Renal cortical epithelial cell (primary cell): ENCODE results near the gene RAPH1. TPM values are rescaled to one million over a fixed set of nuclear protein-coding genes. Genes with fewer than 3 reads are reported as not detected.

ENCODE experiments used
- DNase-seq: peaks from one replicate; pipeline ENCODE4 v3.0.0-alpha.2; 2011; ENCODE audit warnings: low read depth
- total RNA-seq: library from RNA; depleted of rRNA; stranded (reverse); fragments of >200 nt; gene quantifications from 2 replicates; pipeline ENCODE4 v1.2.3, GENCODE V29; 2014

The RAPH1 gene
- total RNA-seq = 20.7 and 43.3 TPM in 2 replicates

DNA sequence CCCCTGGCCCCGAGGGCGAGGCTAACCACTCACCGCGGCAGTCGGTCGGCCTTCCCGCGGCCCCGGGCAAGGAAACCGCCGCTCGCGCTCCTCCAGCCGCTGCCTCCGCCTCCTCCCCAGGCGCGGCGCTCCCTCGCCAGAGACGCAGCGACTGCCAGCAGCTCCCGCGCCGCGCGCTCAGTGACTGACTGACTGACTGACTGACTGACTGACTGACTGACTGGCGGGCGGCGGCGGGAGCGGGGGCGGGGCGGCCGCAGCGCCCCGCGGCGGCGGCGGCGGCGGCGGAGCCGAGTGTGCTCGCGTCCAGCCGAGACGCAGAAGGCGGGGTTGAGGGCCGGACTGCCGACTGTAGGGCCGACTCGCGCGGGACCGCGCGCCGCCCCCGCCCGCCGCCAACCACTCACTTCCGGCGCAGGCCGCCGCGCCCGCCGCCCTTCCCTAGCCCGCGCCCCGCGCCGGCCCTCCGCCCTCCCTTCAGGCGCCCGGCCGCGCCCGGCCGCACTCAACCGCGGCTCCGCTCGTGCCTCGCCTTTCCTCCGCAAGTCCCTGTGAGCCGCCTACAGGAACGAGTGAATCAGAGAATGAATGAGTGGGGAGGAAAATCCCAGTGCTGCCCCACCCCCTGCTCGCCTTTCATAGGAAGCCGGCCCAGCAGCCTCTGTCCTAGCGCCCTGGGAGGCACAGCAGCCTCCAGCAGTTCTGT, at the start of gene RAPH1:
TSS of gene RAPH1 (minus strand) at position 224 of the 706 bp plus-strand sequence. CDS start 39,948 bp downstream, outside the sequence.
- peak; percentile 80 for DNase-seq

DNA sequence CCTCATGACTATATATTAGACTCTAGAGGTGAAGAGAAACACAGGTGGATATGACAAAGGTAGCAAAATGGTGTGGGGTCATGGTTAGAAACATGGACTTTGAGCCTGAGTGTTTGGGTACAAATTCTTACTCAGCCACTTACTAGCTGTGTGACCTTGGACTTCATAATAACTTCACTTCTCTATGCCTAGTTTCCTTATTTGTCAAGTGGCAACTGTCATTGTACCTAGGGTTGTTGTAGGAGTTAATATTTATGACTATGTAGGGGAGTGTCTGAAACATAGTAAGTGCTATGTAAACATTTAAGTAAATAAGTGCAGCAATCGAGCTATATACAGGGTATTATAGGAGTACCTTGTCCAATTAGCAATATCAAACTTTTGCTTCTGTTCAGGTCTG, 49.7 kb upstream of the RAPH1 start:
- no peak for DNase-seq

DNA sequence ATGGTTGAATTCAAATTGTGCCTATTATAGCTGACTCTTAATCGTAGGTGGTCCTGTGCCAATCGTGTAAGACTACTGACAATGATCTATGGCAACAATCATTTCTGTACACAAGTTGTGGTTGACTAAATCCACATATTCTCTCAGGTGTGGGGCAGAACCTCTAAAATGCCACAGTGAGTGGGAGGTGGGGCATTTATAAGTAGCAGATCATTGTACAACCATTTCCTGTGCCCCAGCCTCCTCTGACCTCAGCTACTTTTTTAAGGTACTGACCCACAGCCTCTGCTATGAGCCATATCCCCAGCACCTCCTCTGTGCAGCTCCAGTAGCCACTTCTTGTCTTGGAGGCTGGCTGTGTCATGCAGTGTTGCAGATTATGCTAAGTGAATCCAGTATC, 48.6 kb upstream of the RAPH1 start:
- peak; percentile 91 for DNase-seq

- peak; percentile 35 for DNase-seq
These were observed 48.1 kb upstream of the RAPH1 start for GRCh38 chr2:203583084-203583695.

GRCh38 chr2:203582468-203582867, 47.4 kb upstream of the RAPH1 start:
- DNase-seq = no peak

DNA sequence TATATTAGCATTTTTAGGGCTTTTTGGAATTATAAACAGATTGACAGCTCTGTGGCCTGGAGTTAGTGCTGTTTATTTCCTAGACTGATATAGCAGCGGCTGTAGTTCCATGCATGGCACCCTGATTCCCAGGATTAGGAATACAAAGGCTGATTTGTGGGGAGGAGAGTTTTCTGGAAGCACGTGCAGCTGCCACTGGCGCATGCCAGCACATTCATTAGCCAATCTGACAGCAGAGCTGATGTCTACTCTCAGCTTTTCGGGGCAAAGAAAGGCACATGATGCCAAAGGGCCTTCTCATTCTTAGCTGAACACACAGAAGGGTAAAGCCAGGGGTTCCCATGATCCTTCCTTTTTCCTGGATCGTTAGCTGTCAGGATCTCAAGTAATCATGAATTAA, 45.7 kb upstream of the RAPH1 start:
- no peak for DNase-seq

- DNase-seq = no peak
These were observed 44.6 kb upstream of the RAPH1 start for GRCh38 chr2:203579730-203580129.

DNA sequence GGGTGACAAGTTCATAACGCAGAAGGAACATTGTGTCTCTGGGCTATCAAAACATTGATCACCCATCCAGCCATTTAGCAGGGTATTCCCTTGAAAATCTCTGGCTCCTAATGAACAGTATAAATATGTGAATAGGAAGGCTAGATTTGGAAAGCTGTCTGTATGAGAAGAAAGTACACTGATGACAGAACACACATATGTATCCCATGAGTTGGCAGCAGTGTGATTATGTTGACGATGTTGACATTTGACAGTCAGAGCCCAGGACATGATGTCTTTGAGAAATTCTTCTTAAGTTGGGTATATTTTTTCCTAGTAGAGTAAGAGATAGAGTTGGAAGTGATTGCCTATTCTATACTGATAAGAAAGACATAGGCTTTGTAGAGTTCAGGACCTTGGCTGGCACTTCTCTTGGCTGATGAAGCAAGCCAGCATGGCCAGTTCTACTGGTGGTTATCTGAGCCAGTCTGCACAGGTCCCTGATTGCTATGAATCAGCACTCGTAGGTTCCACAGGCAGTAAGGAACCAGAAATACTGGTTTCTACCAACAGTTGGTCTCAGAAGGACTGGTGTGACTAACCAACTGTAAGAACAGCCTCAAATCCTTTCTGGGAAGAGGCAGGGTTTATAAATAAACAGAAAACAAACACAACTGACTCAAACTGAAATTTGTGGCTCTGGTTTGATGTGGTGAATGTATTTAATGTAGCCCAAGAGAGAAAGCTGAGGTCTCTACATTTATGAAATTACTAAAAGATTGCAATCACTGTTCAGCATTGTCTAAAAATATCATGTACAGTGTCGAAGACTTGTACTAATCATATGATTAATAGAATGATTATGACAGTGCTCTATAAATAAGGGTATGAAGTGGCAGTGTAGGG, 43.9 kb upstream of the RAPH1 start:
- peak; percentile 99 for DNase-seq

GRCh38 chr2:203574824-203575223, 39.7 kb upstream of the RAPH1 start:
- peak; percentile 28 for DNase-seq

DNA sequence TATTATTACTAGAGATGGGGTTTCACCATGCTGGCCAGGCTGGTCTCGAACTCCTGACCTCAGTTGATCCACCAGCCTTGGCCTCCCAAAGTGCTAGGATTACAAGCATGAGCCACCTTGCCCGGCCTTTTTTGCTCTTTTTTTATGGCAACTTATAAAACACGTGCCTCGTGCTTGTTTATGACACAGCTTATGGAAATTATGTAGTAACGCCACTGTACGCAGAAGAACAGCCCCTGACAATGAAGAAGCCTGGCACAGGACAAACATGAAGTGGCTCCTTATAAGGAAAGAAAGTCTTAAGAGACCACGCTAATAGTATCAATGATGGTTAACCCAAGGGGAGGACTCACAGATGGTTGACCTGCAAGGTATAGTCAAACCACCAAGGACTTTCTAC, 37.2 kb upstream of the RAPH1 start:
- no peak for DNase-seq

- DNase-seq = no peak
These were observed 34.7 kb upstream of the RAPH1 start for GRCh38 chr2:203569677-203570316.

GRCh38 chr2:203567691-203568090, 32.6 kb upstream of the RAPH1 start:
- peak; percentile 37 for DNase-seq

DNA sequence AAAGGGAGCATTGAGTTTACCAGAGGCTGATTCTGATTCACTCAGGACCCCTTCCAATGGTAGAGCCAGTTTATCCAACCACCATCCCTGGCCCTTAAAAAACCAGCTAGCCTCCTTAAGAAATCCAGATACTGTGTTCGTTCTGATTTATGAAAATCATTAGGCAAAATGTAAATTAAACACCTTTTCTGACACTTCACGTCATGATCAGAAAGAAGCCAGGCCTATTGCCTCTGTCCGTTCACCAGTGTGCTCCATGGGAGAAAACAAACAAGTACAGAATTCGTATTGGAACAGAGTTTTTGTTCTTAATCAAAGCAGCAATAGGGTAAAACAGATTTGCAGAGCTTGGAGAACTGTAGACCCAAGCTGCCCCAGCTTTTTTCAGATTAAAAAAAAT, 31.1 kb upstream of the RAPH1 start:
- DNase-seq = no peak

- DNase-seq = no peak
These were observed 30.0 kb upstream of the RAPH1 start for GRCh38 chr2:203565076-203565475.

- DNase-seq = no peak
These were observed 27.2 kb upstream of the RAPH1 start for GRCh38 chr2:203562268-203562667.

DNA sequence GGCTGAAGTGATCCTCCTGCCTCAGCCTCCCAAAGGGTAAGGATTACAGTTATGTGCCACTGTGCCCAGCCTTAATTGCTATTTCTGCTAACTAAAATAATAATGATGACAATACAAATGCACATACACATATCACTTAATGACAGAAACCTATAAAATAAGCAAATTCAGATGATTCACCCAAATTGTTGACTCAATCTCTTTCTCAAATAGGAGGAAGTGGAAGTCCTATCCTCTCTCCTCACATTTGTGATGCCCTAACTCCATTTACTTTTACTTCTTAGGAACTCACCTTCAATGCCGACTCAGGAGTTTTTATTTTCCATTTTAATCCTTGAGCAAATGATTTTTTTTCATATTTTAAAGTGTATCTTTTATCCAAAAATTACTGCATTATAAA, 24.5 kb upstream of the RAPH1 start:
- DNase-seq = no peak

- no peak for DNase-seq
These were observed 18.7 kb upstream of the RAPH1 start for GRCh38 chr2:203553784-203554183.

GRCh38 chr2:203551778-203552177, 16.7 kb upstream of the RAPH1 start:
- peak; percentile 86 for DNase-seq

- no peak for DNase-seq
These were observed 15.2 kb upstream of the RAPH1 start for GRCh38 chr2:203550266-203550665.

DNA sequence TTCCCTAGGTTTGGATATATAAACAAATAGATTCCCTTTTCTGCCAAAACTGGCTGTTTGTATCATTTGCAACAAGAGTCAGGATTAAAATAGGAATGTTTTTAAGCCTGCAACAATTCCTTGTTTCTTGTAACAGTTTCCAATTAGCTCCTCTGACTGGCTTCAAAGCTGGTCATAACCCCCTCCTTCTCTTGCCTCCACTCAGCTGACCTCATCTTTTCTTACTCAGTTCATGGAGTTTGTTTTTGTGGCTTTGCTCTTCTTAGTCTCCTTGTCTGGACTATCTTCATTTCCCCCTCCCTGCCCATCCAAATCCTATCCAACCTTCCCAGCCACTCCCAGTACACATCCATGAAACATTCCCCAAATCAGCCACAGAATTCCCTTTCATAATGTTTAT, 14.3 kb upstream of the RAPH1 start:
- no peak for DNase-seq

- DNase-seq = no peak
These were observed 13.8 kb upstream of the RAPH1 start for GRCh38 chr2:203548887-203549286.

DNA sequence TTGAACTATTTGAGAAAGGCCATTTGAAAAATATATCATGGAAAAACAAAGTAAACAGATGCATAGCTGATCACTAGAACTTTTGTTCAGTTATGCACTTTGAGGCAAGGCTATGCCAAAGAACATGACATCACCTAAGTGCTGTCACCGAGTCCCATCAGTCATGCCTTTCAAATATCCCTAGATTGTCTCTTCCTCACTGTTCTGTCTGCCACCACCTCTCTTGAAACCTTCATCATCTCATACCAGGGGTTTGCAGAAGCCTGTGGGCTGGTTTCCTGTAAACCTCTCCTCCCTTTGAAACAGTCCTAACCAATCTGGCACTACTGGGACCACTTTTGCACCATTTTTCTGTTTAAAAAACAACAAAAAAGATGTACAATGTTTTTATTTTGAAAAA, 12.3 kb upstream of the RAPH1 start:
- no peak for DNase-seq
